ENCODE data around the gene HDAC9. TPM values are rescaled to one million over a fixed set of nuclear protein-coding genes. Genes with fewer than 3 reads are reported as not detected.

Gene HDAC9
- polyA plus RNA-seq, 1 of the 3 experiments (the other 2 are of a cell fraction), result 11.6 TPM

- no peak for DNase-seq
- Histone ChIP-seq H3K9me2 (no peaks in the 10 kb centered on the region), H3F3A (replicated peaks; ENCODE audit: insufficient read depth) (no peaks in the 10 kb centered on the region)
Observed at GRCh38 chr7:18860221-18860620, 364.7 kb downstream of the HDAC9 start.

GRCh38 chr7:18861514-18862118 is 366.1 kb downstream of the HDAC9 start:
- H3F3A ChIP-seq (replicated peaks; ENCODE audit: insufficient read depth), result peaks cover 6% of the 10 kb centered on the region
- 86% methylated on average over 4 of the region's 4 CpGs for WGBS (ENCODE audit: low lambda C conversion rate)
- no peak overlapping the region for H3K4me2 ChIP-seq
- CTCF ChIA-PET, result interaction anchor here (0.9 to 2.2 kb wide), 2 partner anchors 20 to 30 kb away, joined by 3 to 8 read pairs; no protein-coding TSS in a partner anchor
- no peaks in the 10 kb centered on the region for H3K36me3 ChIP-seq (replicated peaks in 1 of 2; ENCODE audit: control insufficient read depth in 1 of 2, insufficient read depth in 2 of 2, low read length in 1 of 2)
- POLR2A ChIA-PET, result no interaction called here
- no peak overlapping the region for H3K9ac ChIP-seq
- no peaks in the 10 kb centered on the region for H4K20me1 ChIP-seq (ENCODE audit: insufficient read depth)
- no peaks in the 10 kb centered on the region for H3K27me3 ChIP-seq (ENCODE audit: insufficient read depth)
- peaks cover 0 to 4% of the 10 kb centered on the region in 2 experiments; a peak in 2 of 4 replicates for H3K4me1 ChIP-seq (ENCODE audit: control insufficient read depth in 1 of 2, insufficient read depth in 2 of 2, low read depth in 1 of 2, low read length in 1 of 2)
- TF ChIP-seq GATA2 (CRISPR knock-in tag; IDR thresholded peaks at IDR 0.05) (peak; percentile 12; the same call in 1 of the 2 replicates), USF1 (IDR thresholded peaks at IDR 0.05; ENCODE audit: borderline replicate concordance, low read depth) (no peak)
- no peaks in the 10 kb centered on the region for H3K9me3 ChIP-seq
- H2AFZ ChIP-seq (ENCODE audit: low read depth), result no peak overlapping the region
- DNase-seq, result no peak
- H3K79me2 ChIP-seq (ENCODE audit: insufficient read depth), result no peaks in the 10 kb centered on the region
- H3K27ac ChIP-seq (ENCODE audit: low read depth in 2 of 2, low read length in 1 of 2), result no peak overlapping the region
- H3K9me2 ChIP-seq, result no peaks in the 10 kb centered on the region
- H3K4me3 ChIP-seq (ENCODE audit: low read depth in 2 of 2, low read length in 1 of 2), result no peak overlapping the region

More at GRCh38 chr7:18860221-18860620, 364.7 kb downstream of the HDAC9 start:
- TF ChIP-seq RXRA (IDR thresholded peaks at IDR 0.05; ENCODE audit: borderline replicate concordance, low read depth) (no peak), POLR2AphosphoS5 (IDR thresholded peaks at IDR 0.05; ENCODE audit: low read depth, low read length) (no peak), NRF1 (IDR thresholded peaks at IDR 0.05; ENCODE audit: low read depth, low read length) (no peak), TCF12 (IDR thresholded peaks at IDR 0.05) (no peak), MAX (IDR thresholded peaks at IDR 0.05; ENCODE audit: low read depth) (no peak), YY1 (IDR thresholded peaks at IDR 0.05; ENCODE audit: low read depth) (no peak), GATA2 (CRISPR knock-in tag; IDR thresholded peaks at IDR 0.05) (no peak), REST (IDR thresholded peaks at IDR 0.05; ENCODE audit: low read depth, low read length) (no peak), RAD21 (IDR thresholded peaks at IDR 0.05; ENCODE audit: low read length) (no peak), FOXJ3 (CRISPR knock-in tag; IDR thresholded peaks at IDR 0.05) (no peak)
- Histone ChIP-seq H3K9me3 (no peaks in the 10 kb centered on the region), H3K9ac (no peak overlapping the region), H2AFZ (ENCODE audit: low read depth) (no peak overlapping the region), H3K36me3 (replicated peaks in 1 of 2; ENCODE audit: control insufficient read depth in 1 of 2, insufficient read depth in 2 of 2, low read length in 1 of 2) (no peaks in the 10 kb centered on the region), H3K27ac (ENCODE audit: low read depth in 2 of 2, low read length in 1 of 2) (no peak overlapping the region), H4K20me1 (ENCODE audit: insufficient read depth) (no peaks in the 10 kb centered on the region), H3K27me3 (ENCODE audit: insufficient read depth) (no peaks in the 10 kb centered on the region), H3K79me2 (ENCODE audit: insufficient read depth) (no peaks in the 10 kb centered on the region), H3K4me1 (ENCODE audit: control insufficient read depth in 1 of 2, insufficient read depth in 2 of 2, low read depth in 1 of 2, low read length in 1 of 2) (peaks cover 0 to 4% of the 10 kb centered on the region in 2 experiments; a peak in 2 of 4 replicates), H3K4me2 (no peak overlapping the region), H3K4me3 (ENCODE audit: low read depth in 2 of 2, low read length in 1 of 2) (no peak overlapping the region)
- ChIA-PET POLR2A (no interaction called here), CTCF (interaction anchor here (0.7 kb wide), 1 partner anchor 12 kb away, joined by 3 read pairs; no protein-coding TSS in a partner anchor)

Data from SK-N-SH (cell line).